NAMALWA (cell line): ENCODE measurements around the gene PRKCH.
A peak's percentile ranks its signal among the peaks of the same experiment; 100 is the strongest.

ENCODE experiments used
- DNase-seq: peaks from one replicate; pipeline ENCODE4 v3.0.0-alpha.2; 2015; ENCODE audit warnings: low spot score

PRKCH gene

GRCh38 chr14:61429316-61429715 lies 107.9 kb downstream of the PRKCH start:
- DNase-seq = no peak

- no peak for DNase-seq
These were observed 108.8 kb downstream of the PRKCH start for GRCh38 chr14:61430066-61430757.

DNA sequence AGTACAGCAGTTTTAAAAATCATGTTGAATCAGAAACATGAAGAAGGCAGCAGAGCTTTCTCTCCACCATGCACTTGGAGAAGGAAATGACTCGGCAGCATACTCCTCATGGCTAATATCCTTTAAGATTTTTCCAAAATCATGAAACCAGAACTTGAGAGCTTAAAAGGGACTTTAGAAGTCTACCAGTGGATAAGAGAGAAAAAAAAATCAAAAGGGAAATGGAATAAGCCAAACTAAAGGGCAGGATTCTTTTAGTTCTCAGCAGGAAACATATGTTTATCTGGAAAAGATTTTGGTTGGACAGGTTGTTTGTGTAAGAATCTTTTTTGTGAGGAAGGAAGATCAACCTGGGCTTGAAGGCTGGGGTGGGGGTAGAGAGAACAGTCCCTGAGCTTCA lies 111.8 kb downstream of the PRKCH start:
- no peak for DNase-seq

GRCh38 chr14:61433828-61434227 lies 112.4 kb downstream of the PRKCH start:
- no peak for DNase-seq

- DNase-seq = no peak
These were observed 112.9 kb downstream of the PRKCH start for GRCh38 chr14:61434311-61434710.

GRCh38 chr14:61435563-61436337 lies 114.4 kb downstream of the PRKCH start:
- no peak for DNase-seq

GRCh38 chr14:61437381-61437780 lies 116.0 kb downstream of the PRKCH start:
- no peak for DNase-seq

- DNase-seq = no peak
These were observed 116.7 kb downstream of the PRKCH start for GRCh38 chr14:61438036-61438435.

GRCh38 chr14:61438497-61438859 lies 117.1 kb downstream of the PRKCH start:
- no peak for DNase-seq

DNA sequence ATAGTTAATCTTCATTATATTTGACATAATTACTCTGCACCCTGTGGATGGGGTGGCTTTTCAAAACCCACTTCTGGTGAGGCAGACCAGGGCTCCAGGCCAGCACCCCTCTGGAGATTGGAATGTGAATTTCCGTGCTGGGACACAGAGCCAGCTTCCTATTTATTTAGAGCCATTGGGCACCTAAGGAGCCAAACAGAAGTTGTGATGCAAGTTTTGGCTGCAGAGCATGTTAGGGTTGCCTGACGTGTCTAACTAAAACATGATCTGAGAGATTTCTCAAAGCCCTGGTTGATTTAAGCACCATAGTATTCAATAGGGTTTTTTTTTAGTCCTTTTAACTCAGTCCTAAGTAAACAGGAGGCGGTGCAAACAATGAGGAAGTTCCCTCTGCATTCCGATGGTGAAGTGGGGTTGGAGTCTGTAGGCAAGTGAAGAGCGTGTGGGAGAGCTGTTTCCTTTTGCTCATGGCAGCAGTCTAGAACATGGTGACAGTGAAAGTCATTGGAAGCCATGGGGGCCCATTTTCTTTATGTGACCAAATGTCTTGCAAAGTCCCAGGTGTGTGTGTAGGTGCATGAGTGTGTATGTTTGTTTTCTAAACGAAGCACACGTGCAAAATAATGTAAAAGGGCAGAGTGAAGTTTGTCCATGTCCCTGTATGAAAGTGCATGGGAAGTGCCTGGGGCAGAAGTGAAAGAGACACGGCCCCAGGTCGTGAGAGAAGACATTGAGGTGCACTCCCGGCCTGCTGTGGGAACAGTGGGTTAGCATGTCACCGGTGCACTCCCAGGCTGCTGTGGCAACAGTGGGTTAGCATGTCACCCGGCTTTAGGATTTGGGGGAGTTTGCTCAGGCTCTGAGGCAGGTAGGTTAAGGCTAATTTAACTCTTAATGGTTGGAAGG lies 117.7 kb downstream of the PRKCH start:
- no peak for DNase-seq

GRCh38 chr14:61439779-61440418 lies 118.5 kb downstream of the PRKCH start:
- no peak for DNase-seq

DNA sequence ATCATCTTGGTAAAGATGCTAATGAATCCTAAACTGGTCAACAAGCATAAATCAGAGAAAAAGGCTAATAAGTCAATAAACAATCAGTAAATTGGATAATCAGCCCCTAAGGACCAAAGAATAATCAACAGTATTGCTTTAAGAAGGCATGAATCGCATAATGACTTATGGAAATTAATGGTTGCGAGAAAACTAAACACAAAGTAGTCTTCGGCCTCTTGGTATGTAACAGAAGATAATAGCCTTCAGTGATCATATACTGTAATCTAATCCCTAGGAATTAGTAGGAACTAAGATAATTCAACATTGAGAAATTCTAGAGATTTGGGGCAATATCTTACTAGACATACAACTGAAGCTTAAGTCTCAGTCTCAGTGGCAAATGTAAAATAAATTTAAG lies 122.1 kb downstream of the PRKCH start:
- no peak for DNase-seq

- no peak for DNase-seq
These were observed 122.9 kb downstream of the PRKCH start for GRCh38 chr14:61444215-61444768.

DNA sequence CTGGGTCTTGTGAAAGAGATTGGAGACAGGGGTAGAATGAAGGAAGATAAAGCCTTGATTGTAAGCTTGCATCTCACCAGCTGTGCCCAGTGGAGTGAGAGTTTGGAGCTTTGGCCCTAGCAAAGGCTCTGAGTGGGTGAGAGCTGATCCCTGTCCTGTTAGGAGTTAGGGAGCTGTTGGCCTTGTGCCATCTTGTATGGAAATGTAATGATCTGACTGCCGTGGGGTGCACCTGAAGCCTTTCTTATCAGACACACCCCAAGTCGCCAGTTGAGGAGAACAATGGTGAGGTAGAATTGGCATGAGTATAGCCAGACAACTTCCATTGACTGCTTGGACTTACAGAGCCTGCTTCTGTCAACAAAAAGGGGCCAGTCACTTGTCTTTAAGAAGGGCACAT lies 130.1 kb downstream of the PRKCH start:
- DNase-seq = no peak

- DNase-seq = no peak
These were observed 130.6 kb downstream of the PRKCH start for GRCh38 chr14:61451891-61452400.

DNA sequence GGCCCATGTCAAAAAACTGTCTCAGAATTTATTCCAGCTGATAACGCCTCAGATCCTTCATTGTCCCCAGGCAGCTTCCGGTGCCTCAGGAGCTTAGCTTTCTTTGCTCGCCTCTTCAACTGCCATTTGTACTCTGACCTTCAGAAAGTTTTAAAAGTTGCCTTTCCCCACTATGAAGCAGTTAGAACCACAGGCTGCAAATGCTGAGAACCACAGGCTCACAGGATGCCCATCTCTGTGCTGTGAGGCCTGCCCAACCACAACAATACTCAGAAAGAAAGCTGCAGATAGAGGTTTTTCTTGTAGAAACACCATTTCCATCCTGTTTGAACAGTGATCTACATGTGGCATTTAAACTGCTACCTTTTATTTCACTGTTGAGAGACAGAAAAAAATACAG lies 131.1 kb downstream of the PRKCH start:
- no peak for DNase-seq

- DNase-seq = no peak
These were observed 131.9 kb downstream of the PRKCH start for GRCh38 chr14:61453103-61453767.

- DNase-seq = no peak
These were observed 133.2 kb downstream of the PRKCH start for GRCh38 chr14:61454545-61454944.

- DNase-seq = no peak
These were observed 134.0 kb downstream of the PRKCH start for GRCh38 chr14:61455351-61455750.

- DNase-seq = peak; percentile 75
These were observed 135.3 kb downstream of the PRKCH start for GRCh38 chr14:61456720-61457119.

DNA sequence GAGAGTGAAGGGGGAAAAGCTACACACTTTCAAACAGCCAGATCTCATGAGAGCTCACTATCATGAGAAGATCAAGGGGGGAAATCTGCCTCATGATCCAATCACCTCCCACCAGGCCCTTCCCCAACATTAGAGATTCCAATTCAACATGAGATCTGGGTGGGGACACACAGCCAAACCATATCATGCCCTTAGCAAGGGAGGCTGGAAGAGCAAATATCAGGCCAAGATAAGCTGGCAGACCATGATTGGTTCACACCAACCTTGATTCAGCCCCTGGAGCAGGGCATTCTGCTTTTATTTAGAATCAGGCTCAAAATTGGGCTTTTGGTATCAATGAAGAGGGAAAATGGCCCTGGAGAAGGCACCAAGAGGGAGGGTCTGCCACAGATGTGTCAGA lies 137.4 kb downstream of the PRKCH start:
- no peak for DNase-seq
